Measurements from ENCODE around the gene SFR1. TPM values are rescaled to one million over a fixed set of nuclear protein-coding genes. Genes with fewer than 3 reads are reported as not detected.

SFR1 gene
- total RNA-seq, 1 experiment from 2014 or later = 8.7 TPM

GRCh38 chr10:104076743-104077160, 45.2 kb upstream of the SFR1 start:
- no peak overlapping the region for H3K4me3 Mint-ChIP-seq (ENCODE audit: unreplicated experiment)
- Histone ChIP-seq H3K36me3 (ENCODE audit: control insufficient read depth, insufficient read depth, low read length) (no peaks in the 10 kb centered on the region), H3K4me3 (ENCODE audit: low read depth, low read length) (no peak overlapping the region), H3K4me1 (no peaks in the 10 kb centered on the region), H3K9me3 (no peaks in the 10 kb centered on the region), H3K27me3 (replicated peaks; ENCODE audit: control insufficient read depth, insufficient read depth, low read length) (no peaks in the 10 kb centered on the region)
- DNase-seq = no peak
- ChIA-PET POLR2A (no interaction called here), CTCF (no interaction called here)
- no peaks in the 10 kb centered on the region for H3K4me1 Mint-ChIP-seq (ENCODE audit: low read depth, unreplicated experiment)
- H3K36me3 Mint-ChIP-seq (ENCODE audit: insufficient read depth, unreplicated experiment) = no peaks in the 10 kb centered on the region
- intact Hi-C loops (cut with micrococcal nuclease; ENCODE audit: unreplicated experiment) = no loop called here
- H3K27me3 Mint-ChIP-seq (ENCODE audit: insufficient read depth, unreplicated experiment) = no peaks in the 10 kb centered on the region
- no peak for TF ChIP-seq CTCF (IDR thresholded peaks at IDR 0.05; ENCODE audit: insufficient read depth in 1 of 2, low read depth in 1 of 2, low read length in 1 of 2, severe bottlenecking in 1 of 2, unreplicated experiment in 1 of 2)
- no peak overlapping the region for H3K27ac Mint-ChIP-seq (ENCODE audit: unreplicated experiment)
- BruUV-seq (replicated peaks) = no TSS peak
- no peaks in the 10 kb centered on the region for H3K9me3 Mint-ChIP-seq (ENCODE audit: unreplicated experiment)

GRCh38 chr10:104077247-104077646, 44.7 kb upstream of the SFR1 start:
- TF ChIP-seq CTCF (IDR thresholded peaks at IDR 0.05; ENCODE audit: insufficient read depth in 1 of 2, low read depth in 1 of 2, low read length in 1 of 2, severe bottlenecking in 1 of 2, unreplicated experiment in 1 of 2) = no peak
- Histone ChIP-seq H3K27me3 (replicated peaks; ENCODE audit: control insufficient read depth, insufficient read depth, low read length) (no peaks in the 10 kb centered on the region), H3K36me3 (ENCODE audit: control insufficient read depth, insufficient read depth, low read length) (no peaks in the 10 kb centered on the region), H3K4me3 (ENCODE audit: low read depth, low read length) (no peak overlapping the region), H3K4me1 (no peaks in the 10 kb centered on the region; the same call in 1 of the 2 replicates), H3K9me3 (no peaks in the 10 kb centered on the region)
- Mint-ChIP-seq H3K9me3 (ENCODE audit: unreplicated experiment) (no peaks in the 10 kb centered on the region), H3K4me1 (ENCODE audit: low read depth, unreplicated experiment) (no peaks in the 10 kb centered on the region), H3K27me3 (ENCODE audit: insufficient read depth, unreplicated experiment) (no peaks in the 10 kb centered on the region), H3K36me3 (ENCODE audit: insufficient read depth, unreplicated experiment) (no peaks in the 10 kb centered on the region), H3K27ac (ENCODE audit: unreplicated experiment) (no peak overlapping the region), H3K4me3 (ENCODE audit: unreplicated experiment) (no peak overlapping the region)
- ChIA-PET CTCF (no interaction called here), POLR2A (no interaction called here)
- intact Hi-C loops (cut with micrococcal nuclease; ENCODE audit: unreplicated experiment) = no loop called here
- BruUV-seq (replicated peaks) = no TSS peak
- no peak for DNase-seq

DNA sequence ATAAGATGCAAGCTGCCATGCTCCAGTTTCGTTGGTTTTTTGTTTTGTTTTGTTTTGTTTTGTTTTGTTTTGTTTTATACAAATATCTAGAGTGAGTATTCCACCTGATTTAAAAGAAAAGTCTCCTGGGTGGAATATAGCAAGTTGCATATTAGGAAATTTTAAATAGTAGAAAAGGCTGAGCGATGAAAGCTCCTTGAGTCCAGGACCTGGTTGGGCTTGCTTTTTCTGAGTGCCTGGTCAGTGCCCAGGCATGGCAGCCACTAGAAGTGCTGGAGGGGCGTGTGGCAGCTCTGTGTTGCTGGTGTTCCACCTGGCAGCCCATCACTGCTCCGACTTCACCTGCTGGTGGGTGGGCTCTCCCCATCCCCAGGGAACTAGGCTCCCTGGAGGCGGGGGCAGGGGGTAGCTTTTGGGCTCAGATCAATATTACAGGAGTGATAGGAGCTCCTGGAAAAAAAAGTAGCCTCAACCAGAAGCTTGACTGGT, 44.3 kb upstream of the SFR1 start:
- no peak overlapping the region for H3K27ac Mint-ChIP-seq (ENCODE audit: unreplicated experiment)
- no peaks in the 10 kb centered on the region; the same call in 1 of the 2 replicates for H3K4me1 ChIP-seq
- ChIA-PET CTCF (no interaction called here), POLR2A (no interaction called here)
- no TSS peak for BruUV-seq (replicated peaks)
- TF ChIP-seq CTCF (IDR thresholded peaks at IDR 0.05; ENCODE audit: insufficient read depth in 1 of 2, low read depth in 1 of 2, low read length in 1 of 2, severe bottlenecking in 1 of 2, unreplicated experiment in 1 of 2) = no peak
- no peak overlapping the region for H3K4me3 Mint-ChIP-seq (ENCODE audit: unreplicated experiment)
- H3K4me1 Mint-ChIP-seq (ENCODE audit: low read depth, unreplicated experiment) = no peaks in the 10 kb centered on the region
- intact Hi-C loops (cut with micrococcal nuclease; ENCODE audit: unreplicated experiment) = no loop called here
- H3K9me3 ChIP-seq = no peaks in the 10 kb centered on the region
- no peak for DNase-seq
- no peak overlapping the region for H3K4me3 ChIP-seq (ENCODE audit: low read depth, low read length)
- no peaks in the 10 kb centered on the region for H3K27me3 ChIP-seq (replicated peaks; ENCODE audit: control insufficient read depth, insufficient read depth, low read length)
- H3K36me3 Mint-ChIP-seq (ENCODE audit: insufficient read depth, unreplicated experiment) = no peaks in the 10 kb centered on the region
- no peaks in the 10 kb centered on the region for H3K9me3 Mint-ChIP-seq (ENCODE audit: unreplicated experiment)
- H3K36me3 ChIP-seq (ENCODE audit: control insufficient read depth, insufficient read depth, low read length) = no peaks in the 10 kb centered on the region
- no peaks in the 10 kb centered on the region for H3K27me3 Mint-ChIP-seq (ENCODE audit: insufficient read depth, unreplicated experiment)

Measured in Caco-2 (cell line).